ENCODE results near the gene FGF19. TPM values are rescaled to one million over a fixed set of nuclear protein-coding genes. Genes with fewer than 3 reads are reported as not detected.

FGF19 gene
- total RNA-seq, 1 donor from 2014 or later, result 3.5 TPM

DNA sequence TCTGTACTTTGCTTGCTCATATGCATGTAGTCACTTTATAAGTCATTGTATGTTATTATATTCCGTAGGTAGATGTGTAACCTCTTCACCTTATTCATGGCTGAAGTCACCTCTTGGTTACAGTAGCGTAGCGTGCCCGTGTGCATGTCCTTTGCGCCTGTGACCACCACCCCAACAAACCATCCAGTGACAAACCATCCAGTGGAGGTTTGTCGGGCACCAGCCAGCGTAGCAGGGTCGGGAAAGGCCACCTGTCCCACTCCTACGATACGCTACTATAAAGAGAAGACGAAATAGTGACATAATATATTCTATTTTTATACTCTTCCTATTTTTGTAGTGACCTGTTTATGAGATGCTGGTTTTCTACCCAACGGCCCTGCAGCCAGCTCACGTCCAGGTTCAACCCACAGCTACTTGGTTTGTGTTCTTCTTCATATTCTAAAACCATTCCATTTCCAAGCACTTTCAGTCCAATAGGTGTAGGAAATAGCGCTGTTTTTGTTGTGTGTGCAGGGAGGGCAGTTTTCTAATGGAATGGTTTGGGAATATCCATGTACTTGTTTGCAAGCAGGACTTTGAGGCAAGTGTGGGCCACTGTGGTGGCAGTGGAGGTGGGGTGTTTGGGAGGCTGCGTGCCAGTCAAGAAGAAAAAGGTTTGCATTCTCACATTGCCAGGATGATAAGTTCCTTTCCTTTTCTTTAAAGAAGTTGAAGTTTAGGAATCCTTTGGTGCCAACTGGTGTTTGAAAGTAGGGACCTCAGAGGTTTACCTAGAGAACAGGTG lies 51.8 kb downstream of the FGF19 start:
- Mint-ChIP-seq H3K27ac (no peak overlapping the region), H3K4me3 (no peak overlapping the region), H3K9me3 (no peaks in the 10 kb centered on the region), H3K4me1 (ENCODE audit: unreplicated experiment) (peaks cover 10% of the 10 kb centered on the region), H3K27me3 (no peaks in the 10 kb centered on the region), H3K36me3 (peaks cover 8% of the 10 kb centered on the region)
- DNase-seq (ENCODE audit: extremely low spot score, unreplicated experiment), result no peak
- TF ChIP-seq, protein P1, sequence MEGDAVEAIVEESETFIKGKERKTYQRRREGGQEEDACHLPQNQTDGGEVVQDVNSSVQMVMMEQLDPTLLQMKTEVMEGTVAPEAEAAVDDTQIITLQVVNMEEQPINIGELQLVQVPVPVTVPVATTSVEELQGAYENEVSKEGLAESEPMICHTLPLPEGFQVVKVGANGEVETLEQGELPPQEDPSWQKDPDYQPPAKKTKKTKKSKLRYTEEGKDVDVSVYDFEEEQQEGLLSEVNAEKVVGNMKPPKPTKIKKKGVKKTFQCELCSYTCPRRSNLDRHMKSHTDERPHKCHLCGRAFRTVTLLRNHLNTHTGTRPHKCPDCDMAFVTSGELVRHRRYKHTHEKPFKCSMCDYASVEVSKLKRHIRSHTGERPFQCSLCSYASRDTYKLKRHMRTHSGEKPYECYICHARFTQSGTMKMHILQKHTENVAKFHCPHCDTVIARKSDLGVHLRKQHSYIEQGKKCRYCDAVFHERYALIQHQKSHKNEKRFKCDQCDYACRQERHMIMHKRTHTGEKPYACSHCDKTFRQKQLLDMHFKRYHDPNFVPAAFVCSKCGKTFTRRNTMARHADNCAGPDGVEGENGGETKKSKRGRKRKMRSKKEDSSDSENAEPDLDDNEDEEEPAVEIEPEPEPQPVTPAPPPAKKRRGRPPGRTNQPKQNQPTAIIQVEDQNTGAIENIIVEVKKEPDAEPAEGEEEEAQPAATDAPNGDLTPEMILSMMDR (conservative IDR thresholded peaks at IDR 0.05), result no peak

DNA sequence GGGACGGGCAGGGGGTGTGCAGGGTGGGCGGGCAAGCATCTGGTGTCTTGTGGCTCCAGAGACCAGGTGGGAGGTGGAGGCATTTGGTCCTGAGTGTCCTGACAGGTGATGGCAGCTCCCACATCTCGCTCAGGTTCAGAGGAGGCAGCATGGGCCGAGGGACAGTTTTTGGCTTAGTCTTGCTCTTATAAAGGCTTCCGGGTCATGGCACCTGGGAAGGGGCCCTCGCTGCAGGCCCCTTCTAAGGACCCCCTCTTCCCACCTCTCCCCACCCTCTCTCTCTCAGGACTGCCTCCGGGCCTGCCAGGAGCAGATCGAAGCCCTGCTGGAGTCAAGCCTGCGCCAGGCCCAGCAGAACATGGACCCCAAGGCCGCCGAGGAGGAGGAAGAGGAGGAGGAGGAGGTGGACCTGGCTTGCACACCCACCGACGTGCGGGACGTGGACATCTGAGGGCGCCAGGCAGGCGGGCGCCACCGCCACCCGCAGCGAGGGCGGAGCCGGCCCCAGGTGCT lies 52.9 kb downstream of the FGF19 start:
- Mint-ChIP-seq H3K36me3 (peaks cover 8% of the 10 kb centered on the region), H3K27ac (no peak overlapping the region), H3K4me1 (ENCODE audit: unreplicated experiment) (peaks cover 8% of the 10 kb centered on the region), H3K9me3 (no peaks in the 10 kb centered on the region), H3K4me3 (no peak overlapping the region), H3K27me3 (no peaks in the 10 kb centered on the region)
- TF ChIP-seq, protein P1 (conservative IDR thresholded peaks at IDR 0.05), result no peak
- no peak for DNase-seq (ENCODE audit: extremely low spot score, unreplicated experiment)

DNA sequence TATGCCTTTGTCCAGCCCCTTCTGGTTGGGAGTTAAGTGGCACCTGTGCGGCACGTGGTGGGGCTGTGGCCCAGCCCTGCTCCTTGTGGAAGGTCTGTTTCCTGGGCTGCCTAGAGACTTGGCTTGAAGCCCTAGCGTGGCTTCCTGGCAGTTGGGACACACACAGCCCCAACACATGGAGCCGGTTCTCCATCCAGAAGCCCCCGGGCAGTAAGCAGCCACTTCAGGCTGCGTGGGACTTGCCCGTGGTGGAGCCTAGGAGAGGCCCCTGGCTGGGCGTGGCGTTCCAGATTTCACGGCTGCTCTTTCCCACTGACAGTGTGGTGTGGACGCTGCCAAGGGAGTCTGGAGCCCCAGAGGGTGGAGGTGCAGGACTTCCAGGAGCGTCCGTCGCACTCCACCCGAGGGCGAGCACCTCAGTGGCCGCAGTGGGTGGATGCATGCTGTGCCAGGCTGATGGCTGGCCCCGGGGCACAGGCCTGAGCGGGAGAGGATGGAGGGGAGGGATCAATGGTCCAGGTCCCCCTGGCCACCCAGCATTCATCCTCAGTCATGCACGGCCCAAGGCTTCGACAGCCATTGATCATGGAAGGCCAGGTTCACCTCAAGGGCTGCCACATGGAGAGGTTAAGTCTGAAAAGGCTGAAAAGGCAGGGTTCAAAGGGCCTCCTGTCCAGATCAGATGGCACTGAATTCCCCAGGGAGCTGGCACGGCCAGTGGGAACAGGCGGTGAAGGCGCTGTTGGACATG lies 53.6 kb downstream of the FGF19 start:
- peaks cover 8% of the 10 kb centered on the region for H3K36me3 Mint-ChIP-seq
- no peaks in the 10 kb centered on the region for H3K9me3 Mint-ChIP-seq
- TF ChIP-seq, protein P1 (conservative IDR thresholded peaks at IDR 0.05), result no peak
- H3K4me3 Mint-ChIP-seq, result no peak overlapping the region
- no peaks in the 10 kb centered on the region for H3K27me3 Mint-ChIP-seq
- DNase-seq (ENCODE audit: extremely low spot score, unreplicated experiment), result no peak
- H3K27ac Mint-ChIP-seq, result no peak overlapping the region
- H3K4me1 Mint-ChIP-seq (ENCODE audit: unreplicated experiment), result peaks cover 5% of the 10 kb centered on the region

DNA sequence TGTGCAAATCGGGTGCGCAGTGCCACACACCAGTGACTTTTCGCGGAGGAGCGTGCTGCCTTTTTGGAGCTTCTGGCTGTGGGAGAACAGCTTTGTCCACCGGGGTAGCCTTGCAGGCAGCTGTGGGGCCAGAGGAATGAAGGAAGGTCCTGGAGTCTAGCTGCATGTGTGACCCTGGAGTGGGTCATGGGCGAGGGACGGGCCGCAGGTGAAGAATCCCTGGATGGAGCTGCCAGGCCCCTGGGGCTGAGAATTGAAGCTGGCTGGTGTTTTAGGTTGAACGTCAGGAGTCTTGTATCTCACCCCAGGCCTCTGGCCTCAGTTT lies 54.3 kb downstream of the FGF19 start:
- no peak overlapping the region for H3K27ac Mint-ChIP-seq
- H3K36me3 Mint-ChIP-seq, result peaks cover 8% of the 10 kb centered on the region
- no peak for DNase-seq (ENCODE audit: extremely low spot score, unreplicated experiment)
- no peaks in the 10 kb centered on the region for H3K9me3 Mint-ChIP-seq
- no peaks in the 10 kb centered on the region for H3K27me3 Mint-ChIP-seq
- peaks cover 5% of the 10 kb centered on the region for H3K4me1 Mint-ChIP-seq (ENCODE audit: unreplicated experiment)
- TF ChIP-seq, protein P1 (conservative IDR thresholded peaks at IDR 0.05), result no peak
- H3K4me3 Mint-ChIP-seq, result no peak overlapping the region

DNA sequence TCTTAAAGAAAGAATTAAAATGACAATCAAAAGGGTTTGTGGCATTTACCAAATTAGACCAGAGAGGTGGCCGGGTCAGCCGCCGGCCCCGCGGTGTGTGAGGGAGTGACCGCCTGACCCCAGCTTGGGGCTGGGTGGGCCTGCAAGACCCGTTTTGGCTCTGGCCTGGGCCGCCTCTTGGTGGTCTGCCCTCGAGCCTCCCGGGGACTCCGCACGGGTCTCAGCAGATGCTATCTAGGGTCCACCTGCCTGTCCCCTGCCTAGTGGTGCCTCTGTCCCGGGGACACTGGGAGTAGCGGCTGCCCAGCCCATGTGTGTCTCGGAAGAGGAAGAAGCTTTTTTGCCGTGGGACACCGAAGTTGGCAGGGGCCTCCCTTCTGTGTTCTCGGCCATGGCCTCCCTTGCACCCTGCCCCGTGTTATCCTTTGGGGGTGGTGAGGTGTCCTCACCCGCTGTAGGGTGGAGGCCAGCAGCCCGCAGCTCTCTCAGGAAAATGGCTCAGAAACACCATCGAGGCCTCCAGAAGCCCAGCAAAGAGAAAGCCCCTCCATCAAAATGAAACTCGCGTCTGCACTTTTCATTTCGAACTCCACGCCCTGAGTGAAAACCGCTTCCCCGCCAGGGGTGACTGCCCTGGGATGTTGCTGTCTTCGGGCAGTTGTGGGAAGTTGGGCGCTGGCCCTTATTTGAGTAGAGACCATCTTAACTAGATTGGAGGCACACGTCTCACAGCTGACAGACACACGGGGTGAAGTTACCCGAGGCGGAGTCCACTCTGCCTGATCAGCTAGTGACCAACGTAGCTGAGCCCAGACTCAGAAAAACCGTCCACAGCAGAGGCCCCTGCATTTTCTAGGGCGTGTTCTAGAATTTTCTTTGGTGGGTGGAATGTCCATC lies 54.9 kb downstream of the FGF19 start:
- Mint-ChIP-seq H3K27ac (no peak overlapping the region), H3K4me1 (ENCODE audit: unreplicated experiment) (peaks cover 8% of the 10 kb centered on the region), H3K9me3 (no peaks in the 10 kb centered on the region), H3K36me3 (peaks cover 8% of the 10 kb centered on the region), H3K4me3 (no peak overlapping the region), H3K27me3 (no peaks in the 10 kb centered on the region)
- TF ChIP-seq, protein P1 (conservative IDR thresholded peaks at IDR 0.05), result no peak
- no peak for DNase-seq (ENCODE audit: extremely low spot score, unreplicated experiment)
